Measurements from ENCODE around the gene STX3. TPM values are rescaled to one million over a fixed set of nuclear protein-coding genes. Genes with fewer than 3 reads are reported as not detected.

STX3 gene
- total RNA-seq, 1 donor from 2014 or later, result 8.4 TPM

DNA sequence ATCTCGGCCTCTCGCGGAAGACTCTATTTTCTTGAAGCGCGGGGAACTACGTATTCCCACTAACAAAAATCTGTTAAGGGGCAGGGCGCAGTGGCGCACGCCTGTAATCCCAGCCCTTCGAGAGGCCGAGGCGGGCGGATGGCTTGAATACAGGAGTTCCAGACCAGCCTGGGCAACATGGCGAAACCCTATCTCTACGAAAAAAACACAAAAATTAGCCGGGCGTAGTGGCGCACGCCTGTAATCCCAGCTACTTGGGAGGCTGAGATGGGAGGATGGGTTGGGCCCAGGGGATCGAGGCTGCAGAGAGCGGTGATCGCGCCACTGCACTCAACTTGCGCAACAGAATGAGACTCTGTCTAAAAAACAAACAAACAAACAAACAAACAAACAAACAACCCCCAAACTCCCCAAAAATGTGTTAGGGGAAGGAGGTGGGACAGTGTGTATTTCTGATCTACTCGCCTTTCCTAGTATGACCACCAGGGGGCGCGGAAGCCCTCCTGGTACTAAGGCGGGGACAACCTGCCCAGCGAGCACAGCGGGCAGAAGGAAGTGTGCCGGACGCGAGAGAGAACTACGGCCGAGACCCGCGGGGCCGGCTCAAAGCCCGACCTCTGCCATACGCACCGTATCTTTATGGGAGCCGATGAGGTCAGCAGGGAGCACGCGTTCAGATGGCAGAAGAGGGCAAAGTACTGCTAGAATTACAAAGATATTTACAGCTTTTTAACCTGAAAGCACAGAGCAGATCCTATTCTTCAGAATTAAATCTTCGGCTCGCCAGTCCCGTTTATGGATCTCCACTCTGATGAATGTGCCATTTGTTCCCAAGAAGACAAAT is 1.3 kb upstream of the STX3 start:
- TF ChIP-seq, protein P1, sequence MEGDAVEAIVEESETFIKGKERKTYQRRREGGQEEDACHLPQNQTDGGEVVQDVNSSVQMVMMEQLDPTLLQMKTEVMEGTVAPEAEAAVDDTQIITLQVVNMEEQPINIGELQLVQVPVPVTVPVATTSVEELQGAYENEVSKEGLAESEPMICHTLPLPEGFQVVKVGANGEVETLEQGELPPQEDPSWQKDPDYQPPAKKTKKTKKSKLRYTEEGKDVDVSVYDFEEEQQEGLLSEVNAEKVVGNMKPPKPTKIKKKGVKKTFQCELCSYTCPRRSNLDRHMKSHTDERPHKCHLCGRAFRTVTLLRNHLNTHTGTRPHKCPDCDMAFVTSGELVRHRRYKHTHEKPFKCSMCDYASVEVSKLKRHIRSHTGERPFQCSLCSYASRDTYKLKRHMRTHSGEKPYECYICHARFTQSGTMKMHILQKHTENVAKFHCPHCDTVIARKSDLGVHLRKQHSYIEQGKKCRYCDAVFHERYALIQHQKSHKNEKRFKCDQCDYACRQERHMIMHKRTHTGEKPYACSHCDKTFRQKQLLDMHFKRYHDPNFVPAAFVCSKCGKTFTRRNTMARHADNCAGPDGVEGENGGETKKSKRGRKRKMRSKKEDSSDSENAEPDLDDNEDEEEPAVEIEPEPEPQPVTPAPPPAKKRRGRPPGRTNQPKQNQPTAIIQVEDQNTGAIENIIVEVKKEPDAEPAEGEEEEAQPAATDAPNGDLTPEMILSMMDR (IDR thresholded peaks at IDR 0.05; ENCODE audit: borderline replicate concordance), result peak; percentile 93
- H3K36me3 ChIP-seq, result no peaks in the 10 kb centered on the region

DNA sequence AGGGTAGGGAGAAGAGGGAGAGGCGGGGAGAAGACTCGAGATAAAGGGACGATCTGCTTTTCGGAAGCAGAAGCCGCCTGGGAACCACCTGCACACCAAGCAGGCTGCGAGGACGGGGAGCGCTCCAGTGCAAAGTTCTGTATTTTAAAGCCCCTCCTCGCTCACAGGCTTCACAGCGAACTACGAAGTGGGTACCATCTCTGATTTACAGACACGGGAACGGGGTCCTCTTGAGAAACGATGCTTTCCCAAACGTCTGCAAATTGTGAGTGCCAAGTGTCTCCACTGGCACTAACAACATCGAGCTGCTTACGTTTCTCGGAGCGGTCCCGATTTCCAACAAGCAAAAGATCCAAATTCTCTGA is 700 bp upstream of the STX3 start:
- intact Hi-C loops (cut with micrococcal nuclease), result loop anchor here (2.0 kb wide), 1 partner anchor 48 kb away; no protein-coding TSS in a partner anchor
- peak overlapping the region; percentile 97 for H3K4me3 ChIP-seq
- TF ChIP-seq, protein P1 (IDR thresholded peaks at IDR 0.05; ENCODE audit: borderline replicate concordance), result no peak
- H3K27ac ChIP-seq (replicated peaks), result peak overlapping the region; percentile 98
- no peaks in the 10 kb centered on the region for H3K9me3 ChIP-seq (replicated peaks)
- H3K27me3 ChIP-seq (ENCODE audit: low read depth), result no peaks in the 10 kb centered on the region
- no peaks in the 10 kb centered on the region for H3K36me3 ChIP-seq
- DNase-seq, result peak; percentile 19
- peaks cover 40% of the 10 kb centered on the region for H3K4me1 ChIP-seq

More for the DNA sequence above, 1.3 kb upstream of the STX3 start:
- Histone ChIP-seq H3K4me1 (peaks cover 36% of the 10 kb centered on the region), H3K27ac (replicated peaks) (peak overlapping the region; percentile 98), H3K9me3 (replicated peaks) (no peaks in the 10 kb centered on the region), H3K27me3 (ENCODE audit: low read depth) (no peaks in the 10 kb centered on the region), H3K4me3 (peak overlapping the region; percentile 97)
- intact Hi-C loops (cut with micrococcal nuclease), result loop anchor here (2.0 kb wide), 1 partner anchor 49 kb away; no protein-coding TSS in a partner anchor
- DNase-seq, result peak; percentile 87

DNA sequence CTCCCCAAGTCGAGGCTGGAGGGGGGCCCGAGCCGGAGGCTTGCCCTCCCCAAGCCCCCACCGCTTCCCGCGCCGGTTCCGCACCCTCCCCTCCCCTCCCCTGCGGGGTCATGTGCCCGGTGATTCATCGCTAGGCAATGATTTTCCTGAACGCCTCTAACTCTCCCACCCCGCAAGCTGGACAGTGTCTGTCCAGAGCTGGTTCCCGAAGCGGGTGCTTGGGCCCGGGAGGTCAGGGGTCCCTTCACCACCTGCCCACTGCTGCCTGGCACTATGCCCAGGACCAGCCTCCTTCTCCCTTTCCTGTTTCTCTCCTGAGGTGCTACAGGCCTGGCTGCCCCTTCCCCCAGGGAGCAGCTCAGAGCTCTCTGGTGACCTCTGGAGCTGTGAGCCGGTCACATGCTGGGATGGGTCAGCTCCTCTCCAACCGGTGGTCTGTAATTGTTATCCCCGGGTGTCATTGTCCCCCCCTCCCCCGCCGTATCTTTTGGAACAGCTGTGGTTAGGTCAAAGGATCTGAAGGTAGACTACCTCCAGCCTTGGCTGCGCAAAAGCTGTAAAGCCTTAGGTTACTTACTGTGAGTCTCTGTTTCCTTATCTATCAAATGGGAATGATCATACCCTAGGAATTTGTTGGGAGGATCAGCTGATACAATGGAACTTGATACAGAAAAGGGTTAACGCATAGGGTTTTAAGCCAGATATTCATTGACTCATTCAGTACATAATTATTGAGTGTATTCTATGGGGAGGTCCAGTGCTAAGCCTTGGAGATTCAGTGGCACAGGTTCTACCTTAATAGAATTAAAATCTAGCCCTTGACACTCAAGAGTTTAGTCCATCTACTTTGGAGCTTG is 753 bp downstream of the STX3 start:
- peak overlapping the region; percentile 98 for H3K27ac ChIP-seq (replicated peaks)
- no peaks in the 10 kb centered on the region for H3K9me3 ChIP-seq (replicated peaks)
- TF ChIP-seq, protein P1 (IDR thresholded peaks at IDR 0.05; ENCODE audit: borderline replicate concordance), result no peak
- DNase-seq, result peak; percentile 65
- no peaks in the 10 kb centered on the region for H3K36me3 ChIP-seq
- no peaks in the 10 kb centered on the region for H3K27me3 ChIP-seq (ENCODE audit: low read depth)
- intact Hi-C loops (cut with micrococcal nuclease), result loop anchor here (2.0 kb wide), 1 partner anchor 47 kb away; no protein-coding TSS in a partner anchor
- H3K4me3 ChIP-seq, result peak overlapping the region; percentile 97
- peaks cover 50% of the 10 kb centered on the region for H3K4me1 ChIP-seq

DNA sequence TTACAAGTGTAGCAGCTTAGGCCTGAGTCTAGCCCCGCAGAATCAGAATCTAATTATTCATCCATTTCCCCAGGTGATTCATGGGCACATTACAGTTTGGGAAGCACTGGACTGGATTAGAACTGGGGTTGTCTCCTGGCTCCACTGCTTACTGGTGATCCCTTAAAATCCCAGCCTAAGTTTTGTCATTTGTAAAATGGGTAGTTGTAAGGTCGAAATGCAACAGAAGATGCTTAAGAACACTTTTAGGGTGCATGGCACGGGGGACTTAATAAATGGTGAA is 1.3 kb downstream of the STX3 start:
- TF ChIP-seq, protein P1 (IDR thresholded peaks at IDR 0.05; ENCODE audit: borderline replicate concordance), result no peak
- H3K36me3 ChIP-seq, result no peaks in the 10 kb centered on the region
- intact Hi-C loops (cut with micrococcal nuclease), result no loop called here
- peaks cover 56% of the 10 kb centered on the region for H3K4me1 ChIP-seq
- H3K27ac ChIP-seq (replicated peaks), result peak overlapping the region; percentile 98
- H3K4me3 ChIP-seq, result peak overlapping the region; percentile 97
- H3K27me3 ChIP-seq (ENCODE audit: low read depth), result no peaks in the 10 kb centered on the region
- H3K9me3 ChIP-seq (replicated peaks), result no peaks in the 10 kb centered on the region
- DNase-seq, result no peak

DNA sequence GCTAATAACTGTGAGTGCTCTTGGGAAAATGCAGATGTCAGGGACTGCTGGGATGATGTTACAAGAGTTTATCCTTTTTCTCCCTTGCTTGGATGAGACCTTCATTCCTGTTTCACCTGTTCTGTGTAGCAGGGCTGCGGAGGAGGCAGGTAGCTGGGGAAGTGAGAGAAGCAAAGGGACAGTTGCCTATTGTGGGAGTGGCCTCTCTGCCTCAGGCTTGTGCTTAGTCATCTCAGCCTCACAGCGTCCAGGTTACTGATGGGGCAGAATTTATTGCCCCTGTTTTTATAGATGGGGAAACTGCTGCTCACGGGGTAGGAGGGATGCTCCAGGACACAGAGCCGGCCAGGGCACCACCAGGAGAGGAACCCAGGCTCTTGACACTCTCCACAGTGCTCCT is 1.7 kb downstream of the STX3 start:
- Histone ChIP-seq H3K27me3 (ENCODE audit: low read depth) (no peaks in the 10 kb centered on the region), H3K4me3 (peak overlapping the region; percentile 97), H3K4me1 (peaks cover 59% of the 10 kb centered on the region), H3K27ac (replicated peaks) (peak overlapping the region; percentile 98), H3K9me3 (replicated peaks) (no peaks in the 10 kb centered on the region), H3K36me3 (no peaks in the 10 kb centered on the region)
- intact Hi-C loops (cut with micrococcal nuclease), result no loop called here
- DNase-seq, result no peak
- TF ChIP-seq, protein P1 (IDR thresholded peaks at IDR 0.05; ENCODE audit: borderline replicate concordance), result no peak

Data from left ventricle myocardium inferior (tissue), 1 donor.